WI38 (cell line): ENCODE results near the gene DLG1.

Source experiments
- H3K4me3 ChIP-seq: 2 replicates; pipeline ENCODE4 v1.5.1; 2011; ENCODE audit warnings: low read depth, mild to moderate bottlenecking, control low read depth, low read length
- CTCF ChIP-seq: IDR thresholded peaks from 2 replicates; pipeline ENCODE4 v1.5.1; 2012; ENCODE audit warnings: low read depth, mild to moderate bottlenecking, control low read depth, low read length

Gene DLG1

GRCh38 chr3:197253238-197253947, 45.0 kb downstream of the DLG1 start:
- no peak overlapping the region for H3K4me3 ChIP-seq
- no peak for TF ChIP-seq CTCF

- TF ChIP-seq CTCF, result no peak
- no peak overlapping the region for H3K4me3 ChIP-seq
Observed at GRCh38 chr3:197249542-197249941, 48.9 kb downstream of the DLG1 start.

GRCh38 chr3:197248341-197248740, 50.1 kb downstream of the DLG1 start:
- no peak overlapping the region for H3K4me3 ChIP-seq
- no peak for TF ChIP-seq CTCF

- no peak overlapping the region for H3K4me3 ChIP-seq
- no peak for TF ChIP-seq CTCF
Observed at GRCh38 chr3:197244751-197245150, 53.7 kb downstream of the DLG1 start.

- H3K4me3 ChIP-seq, result no peak overlapping the region
- no peak for TF ChIP-seq CTCF
Observed at GRCh38 chr3:197242784-197243432, 55.5 kb downstream of the DLG1 start.

- H3K4me3 ChIP-seq, result no peak overlapping the region
- no peak for TF ChIP-seq CTCF
Observed at GRCh38 chr3:197241173-197241572, 57.2 kb downstream of the DLG1 start.

GRCh38 chr3:197239857-197240256, 58.6 kb downstream of the DLG1 start:
- TF ChIP-seq CTCF, result no peak
- H3K4me3 ChIP-seq, result no peak overlapping the region
